H1 (cell line): ENCODE results near the gene LRP1-AS. TPM values are rescaled to one million over a fixed set of nuclear protein-coding genes. Genes with fewer than 3 reads are reported as not detected.

Source experiments
- CTCF ChIA-PET: fragments of 300-600 bp; sonication (Branson Sonifier 250); formaldehyde crosslinking; loops from one replicate; lab custom pipeline; 2021; ENCODE audit not compliant: partially characterized antibody; lab: Charles Lee
- POLR2A ChIA-PET: fragments of 300-600 bp; sonication (Branson Sonifier 250); formaldehyde crosslinking; loops from one replicate; lab custom pipeline; 2021; ENCODE audit warnings: inconsistent platforms; ENCODE audit not compliant: partially characterized antibody; lab: Charles Lee
- DNase-seq, 2 experiments: peaks; one replicate each; pipeline versions ENCODE4 v3.0.0 to v3.0.0-alpha.2; 2010 to 2022; ENCODE audit warnings: low spot score in 2 of 2, low read depth in 1 of 2, mixed read lengths in 1 of 2
- FAIRE-seq: peaks from 2 replicates; lab custom pipeline; 2011; peaks lifted over from hg19 to GRCh38; lab: Jason Lieb, UNC
- H2AFZ ChIP-seq: 2 replicates; pipeline ENCODE4 v1.8.1; 2012; ENCODE audit warnings: low read length, inconsistent platforms
- H2AK5ac ChIP-seq: 2 replicates; pipeline ENCODE4 v1.6.1; 2013; ENCODE audit warnings: low read depth, low read length
- H2BK120ac ChIP-seq: replicated peaks from 2 replicates; pipeline ENCODE3; 2013; ENCODE audit warnings: low read depth, low read length, inconsistent platforms
- H2BK12ac ChIP-seq: 2 replicates; pipeline ENCODE4 v1.6.1; 2013; ENCODE audit warnings: low read depth, low read length
- H2BK15ac ChIP-seq: 2 replicates; pipeline ENCODE4 v1.6.1; 2013; ENCODE audit warnings: low read length
- H2BK20ac ChIP-seq: 2 replicates; pipeline ENCODE4 v1.6.1; 2013; ENCODE audit warnings: low read length
- H2BK5ac ChIP-seq: 2 replicates; pipeline ENCODE4 v1.6.1; 2013; ENCODE audit warnings: low read depth, low read length
- H3K14ac ChIP-seq: 2 replicates; pipeline ENCODE4 v1.6.1; 2013; ENCODE audit warnings: inconsistent platforms; ENCODE audit not compliant: insufficient read length
- H3K18ac ChIP-seq: 2 replicates; pipeline ENCODE4 v1.6.1; 2013; ENCODE audit warnings: low read length; ENCODE audit errors: extremely low read depth
- H3K23ac ChIP-seq: 2 replicates; pipeline ENCODE4 v1.6.1; 2013; ENCODE audit warnings: inconsistent platforms; ENCODE audit not compliant: insufficient read length
- H3K23me2 ChIP-seq: 2 replicates; pipeline ENCODE4 v1.6.1; 2013; ENCODE audit warnings: low read depth, low read length
- H3K27ac ChIP-seq: 2 replicates; pipeline ENCODE4 v1.6.1; 2011; ENCODE audit warnings: low read depth, low read length, inconsistent platforms
- H3K27me3 ChIP-seq, 4 experiments: replicated peaks in 1 of 4; 1 replicate in 1 of 4; 2 replicates in 3 of 4; pipeline versions ENCODE4 v1.6.1 to v1.8.1; 2011 to 2013; ENCODE audit warnings: low read length in 3 of 4, mild to moderate bottlenecking in 3 of 4, inconsistent platforms in 2 of 4, mixed read lengths in 2 of 4, moderate library complexity in 1 of 4; ENCODE audit not compliant: control insufficient read depth in 3 of 4, insufficient read depth in 3 of 4; ENCODE audit errors: extremely low read depth in 1 of 4
- H3K36me3 ChIP-seq, 4 experiments: 2 replicates each; pipeline versions ENCODE4 v1.6.1 to v1.8.1; 2011 to 2013; ENCODE audit warnings: mild to moderate bottlenecking in 4 of 4, low read length in 3 of 4, moderate library complexity in 2 of 4, control low read depth in 1 of 4, inconsistent platforms in 1 of 4; ENCODE audit not compliant: insufficient read depth in 4 of 4, control insufficient read depth in 2 of 4
- H3K4ac ChIP-seq: replicated peaks from 2 replicates; pipeline ENCODE3; 2013; ENCODE audit warnings: low read length, low read depth, mixed read lengths, inconsistent platforms; ENCODE audit not compliant: insufficient read length
- H3K4me1 ChIP-seq, 4 experiments: replicated peaks in 1 of 4; 1 replicate in 1 of 4; 2 replicates in 3 of 4; pipeline versions ENCODE4 v1.6.1 to v1.8.1; 2011 to 2013; ENCODE audit warnings: low read length in 3 of 4, inconsistent platforms in 2 of 4, mixed read lengths in 1 of 4; ENCODE audit not compliant: insufficient read depth in 4 of 4, control insufficient read depth in 3 of 4
- H3K4me2 ChIP-seq, 2 experiments: 2 replicates each; pipeline versions ENCODE4 v1.6.1 to v1.8.1; 2011 to 2013; ENCODE audit warnings: low read depth in 2 of 2, low read length in 2 of 2, control low read depth in 1 of 2, inconsistent platforms in 1 of 2, mild to moderate bottlenecking in 1 of 2; ENCODE audit not compliant: insufficient read depth in 1 of 2
- H3K4me3 ChIP-seq, 4 experiments: fragments of 200-600, 300-600 bp in 1 of 4; sonication (generic), shearing (Covaris generic), sonication (Bioruptor Twin) in 1 of 4; 2 replicates each; pipeline versions ENCODE4 v1.5.1 to v1.8.1; 2011 to 2016; ENCODE audit warnings: low read length in 4 of 4, low read depth in 3 of 4, control low read depth in 2 of 4, inconsistent platforms in 2 of 4, mild to moderate bottlenecking in 2 of 4, mixed read lengths in 1 of 4, moderate library complexity in 1 of 4; ENCODE audit not compliant: insufficient read depth in 2 of 4; ENCODE audit errors: extremely low read depth in 1 of 4
- H3K56ac ChIP-seq: replicated peaks from 2 replicates; pipeline ENCODE3; 2013; ENCODE audit warnings: low read depth, mild to moderate bottlenecking, mixed read lengths, low read length, inconsistent platforms; ENCODE audit not compliant: insufficient read length
- H3K79me1 ChIP-seq: 2 replicates; pipeline ENCODE4 v1.6.1; 2013; ENCODE audit warnings: low read depth, low read length, control low read depth
- H3K79me2 ChIP-seq, 2 experiments: 2 replicates each; pipeline versions ENCODE4 v1.6.1 to v1.8.1; 2012 to 2013; ENCODE audit warnings: low read length in 2 of 2, mild to moderate bottlenecking in 2 of 2, inconsistent platforms in 1 of 2; ENCODE audit not compliant: insufficient read depth in 2 of 2, control insufficient read depth in 1 of 2
- H3K9ac ChIP-seq, 4 experiments: replicated peaks in 1 of 4; 1 replicate in 1 of 4; 2 replicates in 3 of 4; pipeline versions ENCODE4 v1.6.1 to v1.8.1; 2011 to 2013; ENCODE audit warnings: low read depth in 3 of 4, low read length in 3 of 4, control low read depth in 2 of 4, mild to moderate bottlenecking in 2 of 4, moderate library complexity in 2 of 4, inconsistent platforms in 1 of 4; ENCODE audit errors: extremely low read depth in 1 of 4
- H3K9me3 ChIP-seq, 2 experiments: 2 replicates each; pipeline versions ENCODE4 v1.6.1 to v1.8.1; 2012 to 2013; ENCODE audit warnings: mild to moderate bottlenecking in 2 of 2, moderate library complexity in 2 of 2, control low read depth in 1 of 2, inconsistent platforms in 1 of 2, low read depth in 1 of 2, low read length in 1 of 2, mixed read lengths in 1 of 2; ENCODE audit not compliant: insufficient read depth in 2 of 2
- H4K20me1 ChIP-seq, 2 experiments: replicated peaks in 1 of 2; 2 replicates each; pipeline versions ENCODE3 to v1.8.1; 2011 to 2013; ENCODE audit warnings: inconsistent platforms in 2 of 2, low read length in 2 of 2, mild to moderate bottlenecking in 1 of 2; ENCODE audit not compliant: insufficient read depth in 2 of 2, control insufficient read depth in 1 of 2
- H4K5ac ChIP-seq: 2 replicates; pipeline ENCODE4 v1.6.1; 2013; ENCODE audit warnings: low read length, low read depth, mixed read lengths, inconsistent platforms; ENCODE audit not compliant: insufficient read length
- H4K8ac ChIP-seq: 2 replicates; pipeline ENCODE4 v1.8.0; 2013; ENCODE audit warnings: mild to moderate bottlenecking, moderate library complexity, low read length, inconsistent platforms; ENCODE audit not compliant: insufficient read depth; ENCODE audit errors: extremely low read depth
- H4K91ac ChIP-seq: replicated peaks from 2 replicates; pipeline ENCODE3; 2013; ENCODE audit warnings: low read length, mixed read lengths, inconsistent platforms; ENCODE audit not compliant: insufficient read length
- KDM1A ChIP-seq: fragments of 200-600, 300-600 bp; sonication (generic); IDR thresholded peaks from 2 replicates; pipeline ENCODE4 v1.7.1; 2016; ENCODE audit warnings: mild to moderate bottlenecking, low read length, borderline replicate concordance
- KDM5A ChIP-seq: fragments of 200-600 bp; IDR thresholded peaks from 2 replicates; pipeline ENCODE4 v1.7.1; 2012; ENCODE audit warnings: mild to moderate bottlenecking, low read length, inconsistent platforms, mixed read lengths
- POU5F1 ChIP-seq: IDR thresholded peaks from 2 replicates; pipeline ENCODE4 v1.6.1; 2011; ENCODE audit warnings: low read depth, mild to moderate bottlenecking, low read length, moderate library complexity
- SP2 ChIP-seq: IDR thresholded peaks from 2 replicates; pipeline ENCODE4 v1.6.1; 2012; ENCODE audit warnings: mild to moderate bottlenecking, low read length, inconsistent platforms
- WGBS, 2 experiments: shearing (Covaris generic) in 1 of 2; methylation state at CpG; one replicate each; pipeline versions ENCODE4 v1.1.6 to v1.1.7; 2013 to 2015; ENCODE audit warnings: low lambda C conversion rate in 2 of 2, mixed read lengths in 2 of 2, inconsistent platforms in 1 of 2, low coverage in 1 of 2, missing lambda C conversion rate in 1 of 2; ENCODE audit not compliant: insufficient replicate concordance in 2 of 2, insufficient coverage in 1 of 2, insufficient read length in 1 of 2; ENCODE audit errors: extremely low coverage in 1 of 2, missing lambda C conversion rate in 1 of 2; 5-methylcytosine and 5-hydroxymethylcytosine counted together
- polyA plus RNA-seq, 7 experiments: library from polyadenylated mRNA; depleted of rRNA in 3 of 7; stranded (reverse) in 5 of 7; unstranded in 2 of 7; fragments of >200 nt in 5 of 7; fragments of 200-250 nt in 2 of 7; gene quantifications; 1 replicate in 5 of 7; 2 replicates in 1 of 7; 4 replicates in 1 of 7; pipeline versions ENCODE4 v1.2.1 to v1.2.3, GENCODE V29; 2011 to 2013; ENCODE audit warnings: missing spikeins in 2 of 7, mixed read lengths in 2 of 7
- total RNA-seq: library from RNA; stranded (reverse); fragmentation: NEBNext Ultra II Directional; extraction: Animal tissue kit (Norgen Biotek cat#: 25700); gene quantifications from 2 replicates; pipeline ENCODE4 v1.2.1, GENCODE V29; 2021

The LRP1-AS gene
- total and polyA plus RNA-seq, 2 of the 8 experiments (the other 6 are each of a cell fraction or from before 2014, with no cell fraction given), result not detected

DNA sequence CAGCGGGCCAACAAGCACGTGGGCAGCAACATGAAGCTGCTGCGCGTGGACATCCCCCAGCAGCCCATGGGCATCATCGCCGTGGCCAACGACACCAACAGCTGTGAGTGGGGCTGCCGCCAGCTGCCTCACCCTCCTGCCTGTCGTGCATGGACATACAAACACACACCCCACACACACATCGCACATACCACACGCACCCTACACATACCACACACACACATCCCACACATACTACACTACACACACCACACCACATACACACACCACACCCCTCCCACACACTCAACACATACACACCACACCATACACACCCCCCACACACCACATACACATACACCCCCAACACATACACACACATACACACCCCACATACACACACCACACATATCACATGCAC is 44.0 kb upstream of the LRP1-AS start:
- Histone ChIP-seq H4K20me1 (peaks cover 5 to 25% of the 10 kb centered on the region in 2 experiments), H3K18ac (no peak overlapping the region), H2AFZ (no peak overlapping the region), H3K23me2 (peaks cover 7% of the 10 kb centered on the region; the same call in 1 of the 2 replicates), H2BK120ac (no peak overlapping the region), H3K4ac (no peak overlapping the region), H3K4me2 (no peak overlapping the region), H3K14ac (no peak overlapping the region), H3K79me1 (no peaks in the 10 kb centered on the region), H3K27ac (no peak overlapping the region), H2BK5ac (no peak overlapping the region), H3K9me3 (no peaks in the 10 kb centered on the region), H4K91ac (no peak overlapping the region), H3K4me3 (no peak overlapping the region), H3K27me3 (no peaks in the 10 kb centered on the region), H4K5ac (no peak overlapping the region), H3K36me3 (peaks cover 58 to 96% (median 88%) of the 10 kb centered on the region in 4 experiments), H3K9ac (no peak overlapping the region), H3K56ac (peak overlapping the region; percentile 99), H3K79me2 (no peaks in the 10 kb centered on the region), H3K4me1 (no peaks in the 10 kb centered on the region; a peak in 1 of 7 replicates), H2AK5ac (no peak overlapping the region), H2BK12ac (no peak overlapping the region), H2BK20ac (no peak overlapping the region), H2BK15ac (no peak overlapping the region), H4K8ac (no peak overlapping the region), H3K23ac (no peak overlapping the region)
- WGBS, 2 experiments, result 97 to 100% methylated on average over 2 to 11 of the region's 11 CpGs
- DNase-seq, result no peak
- FAIRE-seq, result no peak
- CTCF ChIA-PET, result interaction anchor here (0.9 to 20.9 kb wide), 5 partner anchors 15 to 67 kb away, joined by 3 to 389 read pairs (median 5); partner anchors contain the start of gene SHMT2
- POLR2A ChIA-PET, result interaction anchor here (1.0 to 11.0 kb wide), 9 partner anchors 10 to 63 kb away, joined by 3 to 91 read pairs (median 4); partner anchors contain the start of gene LRP1
- no peak for TF ChIP-seq KDM5A
- TF ChIP-seq SP2, result no peak
- no peak for TF ChIP-seq POU5F1
- TF ChIP-seq KDM1A, result no peak
